Naive thymus-derived CD4-positive, alpha-beta T cell (primary cell): ENCODE data around the gene ZNF48. TPM values are rescaled to one million over a fixed set of nuclear protein-coding genes. Genes with fewer than 3 reads are reported as not detected.

Experiments
- ATAC-seq: fragments of 150-1000 bp; cut with Tn5 transposase; 2 replicates; pipeline ENCODE4 v1.10.0; 2021; ENCODE audit warnings: mild to moderate bottlenecking, moderate library complexity
- CTCF ChIA-PET: fragments of 350-600 bp; sonication (Branson Sonifier 250); formaldehyde crosslinking; loops from one replicate; lab custom pipeline; 2021; ENCODE audit warnings: antibody characterized with exemption; lab: Charles Lee
- POLR2A ChIA-PET: fragments of 350-600 bp; sonication (Branson Sonifier 250); formaldehyde crosslinking; loops from one replicate; lab custom pipeline; 2021; ENCODE audit warnings: antibody characterized with exemption, inconsistent platforms; lab: Charles Lee
- DNase-seq, 9 donors: peaks; one replicate each; pipeline versions ENCODE4 v3.0.0 to v3.0.0-alpha.2; 2020 to 2022; ENCODE audit warnings: mixed read lengths in 1 of 9
- H3K27ac ChIP-seq: one replicate; pipeline ENCODE4 v1.7.0; 2013; ENCODE audit warnings: mild to moderate bottlenecking, low read depth, low read length, moderate library complexity
- H3K27me3 ChIP-seq, 2 donors: one replicate each; pipeline ENCODE4 v1.7.0; 2013; ENCODE audit warnings: low read length in 2 of 2, mild to moderate bottlenecking in 2 of 2, moderate library complexity in 2 of 2; ENCODE audit not compliant: control insufficient read depth in 2 of 2, insufficient read depth in 2 of 2
- H3K36me3 ChIP-seq, 3 experiments: 1 replicate in 2 of 3; 2 replicates in 1 of 3; pipeline ENCODE4 v1.7.0; 2013; ENCODE audit warnings: low read length in 3 of 3, mild to moderate bottlenecking in 3 of 3, moderate library complexity in 1 of 3; ENCODE audit not compliant: insufficient read depth in 3 of 3, control insufficient read depth in 2 of 3
- H3K4me1 ChIP-seq, 2 donors: one replicate each; pipeline ENCODE4 v1.7.0; 2013; ENCODE audit warnings: low read length in 2 of 2, mild to moderate bottlenecking in 2 of 2, moderate library complexity in 1 of 2; ENCODE audit not compliant: control insufficient read depth in 2 of 2, insufficient read depth in 2 of 2
- H3K4me3 ChIP-seq: 2 replicates; pipeline ENCODE4 v1.7.0; 2013; ENCODE audit warnings: mild to moderate bottlenecking, low read length
- H3K9me3 ChIP-seq, 3 experiments: 1 replicate in 2 of 3; 2 replicates in 1 of 3; pipeline ENCODE4 v1.7.0; 2013; ENCODE audit warnings: low read length in 3 of 3; ENCODE audit not compliant: control insufficient read depth in 2 of 3
- H3K27ac Mint-ChIP-seq, 9 donors: one replicate each; pipeline ENCODE4 v1.8.0; 2020 to 2022; ENCODE audit warnings: mixed read lengths in 9 of 9, mild to moderate bottlenecking in 8 of 9, moderate library complexity in 5 of 9, inconsistent platforms in 2 of 9
- H3K27me3 Mint-ChIP-seq, 5 donors: one replicate each; pipeline ENCODE4 v1.8.0; 2021 to 2022; ENCODE audit warnings: mixed read lengths in 5 of 5, mild to moderate bottlenecking in 1 of 5
- H3K36me3 Mint-ChIP-seq, 5 donors: one replicate each; pipeline ENCODE4 v1.8.0; 2020 to 2022; ENCODE audit warnings: mixed read lengths in 5 of 5, mild to moderate bottlenecking in 3 of 5, inconsistent platforms in 1 of 5
- H3K4me1 Mint-ChIP-seq, 7 donors: one replicate each; pipeline ENCODE4 v1.8.0; 2020 to 2022; ENCODE audit warnings: mixed read lengths in 7 of 7, mild to moderate bottlenecking in 3 of 7, inconsistent platforms in 1 of 7
- H3K4me3 Mint-ChIP-seq, 10 donors: one replicate each; pipeline ENCODE4 v1.8.0; 2020 to 2022; ENCODE audit warnings: mild to moderate bottlenecking in 10 of 10, mixed read lengths in 10 of 10, moderate library complexity in 6 of 10, inconsistent platforms in 2 of 10
- H3K9me3 Mint-ChIP-seq, 11 donors: one replicate each; pipeline ENCODE4 v1.8.0; 2020 to 2022; ENCODE audit warnings: mixed read lengths in 11 of 11, mild to moderate bottlenecking in 4 of 11, inconsistent platforms in 1 of 11, moderate library complexity in 1 of 11
- intact Hi-C, 2 donors: fragments of 100-400 bp; cut with micrococcal nuclease; formaldehyde crosslinking; loops; one replicate each; pipeline ENCODE4 v1.15.1; 2023
- polyA plus RNA-seq, 2 donors: library from polyadenylated mRNA; unstranded; fragments of 300-500 nt; fragmentation: Illumina TruSeq; gene quantifications; one replicate each; pipeline ENCODE4 v1.2.3, GENCODE V29; 2021
- total RNA-seq, 6 experiments: library from RNA in 5 of 6; stranded (reverse) in 5 of 6; gene quantifications; 1 replicate in 5 of 6; 2 replicates in 1 of 6; pipeline ENCODE4 v1.2.3 and lab custom pipeline; 2021 to 2026

Gene ZNF48
- total and polyA plus RNA-seq, 7 experiments from 2014 or later = 6.0 to 16.0 (median 10.9) TPM

DNA sequence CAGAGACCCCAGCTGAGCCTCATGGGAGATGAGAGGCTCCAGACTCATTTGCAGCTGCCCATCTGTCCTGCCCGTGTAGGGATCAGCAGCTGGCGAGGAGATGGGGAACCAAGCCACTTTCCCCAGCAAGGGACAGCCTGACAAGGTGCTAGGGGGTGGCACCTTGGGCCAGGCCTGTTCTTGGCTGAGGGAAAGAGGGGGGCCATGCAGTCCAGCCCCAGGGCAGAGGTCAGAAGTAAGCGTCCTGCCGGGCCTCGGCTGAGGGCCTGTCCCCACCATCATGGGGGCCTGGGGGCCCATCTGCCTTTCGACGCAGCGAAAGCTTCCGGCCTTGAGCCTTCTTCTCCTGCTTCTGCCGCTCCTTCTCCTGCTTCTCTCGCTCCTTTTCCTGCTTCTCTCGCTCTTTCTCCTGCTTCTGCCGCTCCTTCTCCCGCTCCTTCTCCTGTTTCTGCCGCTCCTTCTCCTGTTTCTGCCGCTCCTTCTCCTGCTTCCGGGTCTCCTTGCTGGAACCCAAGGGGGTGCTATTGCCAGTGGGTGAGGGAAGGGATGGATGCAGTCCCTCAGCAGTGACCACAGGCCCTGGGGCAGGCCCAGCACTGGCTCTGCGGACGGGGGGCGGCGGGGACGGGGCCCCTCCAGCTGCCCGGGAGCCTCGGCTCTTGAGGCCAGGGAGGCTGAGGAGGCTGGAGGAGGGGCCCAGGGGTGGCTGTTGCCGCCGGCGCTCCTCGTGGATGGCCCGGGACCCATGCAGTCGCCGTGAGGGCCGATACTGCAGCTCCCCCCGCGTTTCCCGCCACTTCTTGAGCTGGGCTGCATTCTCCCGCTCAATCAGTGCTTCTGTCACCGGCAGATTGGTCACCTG is 37.3 kb upstream of the ZNF48 start:
- peak overlapping the region in 3 of 9 donors; percentile 61 to 98 (median 70) for H3K27ac Mint-ChIP-seq
- no peak for ATAC-seq
- Histone ChIP-seq H3K36me3 (peaks cover 0 to 54% (median 3%) of the 10 kb centered on the region in 3 experiments), H3K4me1 (peaks cover 16 to 18% of the 10 kb centered on the region in 2 donors), H3K9me3 (no peaks in the 10 kb centered on the region), H3K27ac (no peak overlapping the region), H3K27me3 (no peaks in the 10 kb centered on the region), H3K4me3 (no peak overlapping the region)
- H3K36me3 Mint-ChIP-seq = peaks cover 4 to 30% (median 6%) of the 10 kb centered on the region in 5 donors
- H3K4me1 Mint-ChIP-seq = peaks cover 10 to 36% (median 27%) of the 10 kb centered on the region in 7 donors
- no peak overlapping the region for H3K4me3 Mint-ChIP-seq
- peaks cover 0 to 2% (median 0%) of the 10 kb centered on the region in 5 donors for H3K27me3 Mint-ChIP-seq
- CTCF ChIA-PET = no interaction called here
- H3K9me3 Mint-ChIP-seq = no peaks in the 10 kb centered on the region
- peak in 1 of 9 donors; percentile 2 for DNase-seq
- intact Hi-C loops = no loop called here
- POLR2A ChIA-PET = interaction anchor here (1.0 to 4.9 kb wide), 4 partner anchors 11 to 24 kb away, joined by 4 to 22 read pairs (median 8); partner anchors contain the start of genes SEPTIN1 and TBC1D10B

DNA sequence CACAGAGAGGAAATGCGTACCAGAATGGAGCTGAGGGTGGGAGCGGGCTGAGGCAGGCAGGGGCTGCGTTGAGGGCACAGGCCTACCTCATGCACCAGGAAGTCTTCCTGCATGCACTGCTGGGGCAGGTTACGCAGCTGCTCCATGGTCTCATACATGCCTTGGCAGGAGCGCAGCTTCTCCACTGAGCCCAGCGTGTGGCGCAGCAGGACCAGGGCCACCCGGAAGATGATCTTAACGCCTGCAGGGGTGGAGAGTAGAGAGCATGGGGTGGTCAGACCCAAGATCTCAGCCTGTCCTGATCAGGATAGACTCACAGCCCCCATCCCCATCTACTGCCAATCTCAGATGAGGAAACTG is 36.7 kb upstream of the ZNF48 start:
- ATAC-seq (no peak), DNase-seq (no peak)
- H3K27me3 Mint-ChIP-seq = peaks cover 0 to 2% (median 0%) of the 10 kb centered on the region in 5 donors
- H3K27me3 ChIP-seq = no peaks in the 10 kb centered on the region
- peaks cover 10 to 31% (median 28%) of the 10 kb centered on the region in 7 donors for H3K4me1 Mint-ChIP-seq
- peaks cover 4 to 31% (median 12%) of the 10 kb centered on the region in 5 donors for H3K36me3 Mint-ChIP-seq
- no peaks in the 10 kb centered on the region for H3K9me3 Mint-ChIP-seq
- ChIA-PET CTCF (no interaction called here), POLR2A (interaction anchor here (0.6 to 2.2 kb wide), 2 partner anchors 24 to 26 kb away, joined by 3 to 10 read pairs; partner anchors contain the start of gene SEPTIN1)
- no peaks in the 10 kb centered on the region for H3K9me3 ChIP-seq
- H3K4me3 Mint-ChIP-seq = no peak overlapping the region
- intact Hi-C loops = no loop called here
- peak overlapping the region in 1 of 9 donors; percentile 54 for H3K27ac Mint-ChIP-seq
- no peak overlapping the region for H3K4me3 ChIP-seq
- H3K4me1 ChIP-seq = peaks cover 16% of the 10 kb centered on the region in 2 donors
- H3K27ac ChIP-seq = no peak overlapping the region
- H3K36me3 ChIP-seq = peaks cover 0 to 52% (median 0%) of the 10 kb centered on the region in 3 experiments

DNA sequence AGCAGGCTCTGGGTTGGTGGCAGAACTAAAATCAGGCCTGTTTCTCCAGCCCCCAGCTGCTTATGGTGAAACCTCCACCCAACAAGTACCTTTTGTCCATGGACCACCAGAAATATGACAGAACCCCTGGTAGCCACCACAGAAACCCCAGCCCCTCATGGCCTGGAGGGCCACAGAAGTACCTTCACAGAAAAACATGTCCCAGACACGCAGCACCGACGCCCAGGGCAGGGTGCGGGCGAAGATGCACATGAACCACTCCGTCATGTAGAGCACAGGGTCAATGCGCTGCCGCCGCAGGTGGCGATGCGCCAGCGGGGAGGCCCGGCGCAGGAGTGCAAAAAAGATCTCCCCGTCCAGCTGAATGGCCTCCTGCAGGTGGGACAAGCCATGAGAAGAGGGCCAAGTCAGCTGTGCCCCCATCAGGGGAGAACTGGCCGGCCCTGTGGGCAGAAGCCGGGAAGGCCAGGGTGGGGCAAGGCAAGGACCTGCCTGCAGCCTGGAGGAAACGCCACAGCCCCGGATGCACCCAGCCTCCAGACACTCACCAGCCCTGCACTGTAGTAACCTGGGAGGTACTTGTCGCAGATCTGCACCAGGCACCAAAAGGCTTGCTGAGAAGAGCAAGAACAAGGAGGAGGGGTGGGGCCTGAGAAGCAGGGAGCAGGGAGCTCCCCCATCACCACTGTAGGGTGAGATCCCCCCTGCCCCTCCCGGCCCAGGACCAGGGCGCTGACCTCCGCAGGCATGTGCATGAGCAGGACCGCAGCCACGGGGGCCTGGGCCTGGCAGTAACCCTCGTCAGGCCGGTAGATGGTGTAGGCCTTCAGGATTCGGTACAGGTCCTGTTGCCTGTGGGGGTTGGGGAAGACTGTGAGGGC is 36.0 kb upstream of the ZNF48 start:
- POLR2A ChIA-PET = interaction anchor here (0.6 to 2.2 kb wide), 4 partner anchors 11 to 26 kb away, joined by 3 to 10 read pairs (median 4); partner anchors contain the start of genes SEPTIN1 and TBC1D10B
- ATAC-seq = no peak
- H3K4me3 Mint-ChIP-seq = no peak overlapping the region
- peaks cover 10 to 25% (median 21%) of the 10 kb centered on the region in 7 donors for H3K4me1 Mint-ChIP-seq
- peak in 1 of 9 donors; percentile 8 for DNase-seq
- CTCF ChIA-PET = interaction anchor here (0.9 kb wide), 1 partner anchor 13 kb away, joined by 3 read pairs; no protein-coding TSS in a partner anchor
- peaks cover 0 to 2% (median 0%) of the 10 kb centered on the region in 5 donors for H3K27me3 Mint-ChIP-seq
- intact Hi-C loops = no loop called here
- H3K9me3 Mint-ChIP-seq = no peaks in the 10 kb centered on the region
- peaks cover 4 to 30% (median 12%) of the 10 kb centered on the region in 5 donors for H3K36me3 Mint-ChIP-seq
- Histone ChIP-seq H3K27ac (no peak overlapping the region), H3K4me1 (peaks cover 10% of the 10 kb centered on the region in 2 donors), H3K9me3 (no peaks in the 10 kb centered on the region), H3K36me3 (peaks cover 0 to 47% (median 0%) of the 10 kb centered on the region in 3 experiments), H3K4me3 (no peak overlapping the region), H3K27me3 (no peaks in the 10 kb centered on the region)
- peak overlapping the region in 2 of 9 donors; percentile 43 to 54 for H3K27ac Mint-ChIP-seq

DNA sequence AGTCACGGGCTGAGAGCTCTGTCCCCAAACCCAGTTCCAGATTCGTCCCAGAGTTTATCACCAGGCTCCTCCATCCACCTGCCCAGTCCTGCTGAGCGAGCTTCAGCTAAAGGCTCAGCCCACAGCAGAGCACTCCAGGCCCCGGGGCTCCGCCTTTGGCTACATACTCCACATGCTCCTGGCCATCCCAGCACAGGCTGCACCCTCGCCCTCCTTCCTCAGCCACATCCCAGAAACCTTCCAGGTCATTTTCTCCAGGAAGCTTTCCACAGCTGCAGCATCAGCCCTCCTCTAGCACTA is 35.4 kb upstream of the ZNF48 start:
- H3K9me3 Mint-ChIP-seq = no peaks in the 10 kb centered on the region
- CTCF ChIA-PET = interaction anchor here (0.9 kb wide), 1 partner anchor 12 kb away, joined by 3 read pairs; no protein-coding TSS in a partner anchor
- no peak overlapping the region for H3K4me3 ChIP-seq

DNA sequence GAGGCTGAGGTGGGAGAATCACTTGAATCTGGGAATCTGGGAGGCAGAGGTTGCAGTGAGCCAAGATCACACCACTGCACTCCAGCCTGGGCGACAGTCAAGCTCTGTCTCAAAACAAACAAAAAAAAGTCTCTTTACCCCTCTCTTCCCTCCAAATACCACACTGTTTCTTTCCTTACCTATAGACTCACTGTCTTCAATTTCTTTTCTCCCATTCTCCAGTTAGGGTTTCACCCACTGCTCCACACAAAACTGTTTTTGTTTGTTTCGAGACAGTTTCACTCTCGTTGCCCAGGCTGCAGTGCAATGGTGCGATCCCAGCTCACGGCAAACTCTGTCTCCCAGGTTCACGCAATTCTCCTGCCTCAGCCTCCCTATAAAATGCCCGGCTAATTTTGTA is 34.0 kb upstream of the ZNF48 start:
- Mint-ChIP-seq H3K36me3 (peaks cover 4 to 35% (median 20%) of the 10 kb centered on the region in 5 donors), H3K4me1 (peaks cover 8 to 24% (median 16%) of the 10 kb centered on the region in 7 donors), H3K9me3 (no peaks in the 10 kb centered on the region), H3K27me3 (no peaks in the 10 kb centered on the region), H3K27ac (peak overlapping the region in 4 of 9 donors; percentile 15 to 70 (median 42)), H3K4me3 (peak overlapping the region in 1 of 10 donors; percentile 25)
- Histone ChIP-seq H3K36me3 (peaks cover 0 to 60% (median 0%) of the 10 kb centered on the region in 3 experiments), H3K27ac (no peak overlapping the region), H3K4me1 (peaks cover 0 to 2% of the 10 kb centered on the region in 2 donors), H3K27me3 (no peaks in the 10 kb centered on the region), H3K4me3 (no peak overlapping the region), H3K9me3 (no peaks in the 10 kb centered on the region)
- ChIA-PET POLR2A (interaction anchor here (0.6 to 1.1 kb wide), 3 partner anchors 12 to 152 kb away, joined by 3 to 5 read pairs (median 3); no protein-coding TSS in a partner anchor), CTCF (no interaction called here)
- intact Hi-C loops = no loop called here
- no peak for DNase-seq
- ATAC-seq = no peak

More for the DNA sequence above, 35.4 kb upstream of the ZNF48 start:
- Mint-ChIP-seq H3K27ac (peak overlapping the region in 2 of 9 donors; percentile 13 to 65), H3K4me3 (no peak overlapping the region), H3K27me3 (peaks cover 0 to 2% (median 0%) of the 10 kb centered on the region in 5 donors), H3K36me3 (peaks cover 4 to 29% (median 16%) of the 10 kb centered on the region in 5 donors), H3K4me1 (peaks cover 10 to 26% (median 21%) of the 10 kb centered on the region in 7 donors)
- Histone ChIP-seq H3K4me1 (peaks cover 5 to 7% of the 10 kb centered on the region in 2 donors), H3K27ac (no peak overlapping the region), H3K36me3 (peaks cover 0 to 51% (median 0%) of the 10 kb centered on the region in 3 experiments), H3K27me3 (no peaks in the 10 kb centered on the region), H3K9me3 (no peaks in the 10 kb centered on the region)
- POLR2A ChIA-PET = interaction anchor here (0.9 to 2.2 kb wide), 3 partner anchors 10 to 23 kb away, joined by 3 to 10 read pairs (median 5); partner anchors contain the start of genes SEPTIN1 and TBC1D10B
- intact Hi-C loops = no loop called here
- peak in 1 of 9 donors; percentile 2 for DNase-seq
- ATAC-seq = no peak
